ENCODE results near the gene TMEM87B.
A peak's percentile ranks its signal among the peaks of the same experiment; 100 is the strongest.

TMEM87B gene

DNA sequence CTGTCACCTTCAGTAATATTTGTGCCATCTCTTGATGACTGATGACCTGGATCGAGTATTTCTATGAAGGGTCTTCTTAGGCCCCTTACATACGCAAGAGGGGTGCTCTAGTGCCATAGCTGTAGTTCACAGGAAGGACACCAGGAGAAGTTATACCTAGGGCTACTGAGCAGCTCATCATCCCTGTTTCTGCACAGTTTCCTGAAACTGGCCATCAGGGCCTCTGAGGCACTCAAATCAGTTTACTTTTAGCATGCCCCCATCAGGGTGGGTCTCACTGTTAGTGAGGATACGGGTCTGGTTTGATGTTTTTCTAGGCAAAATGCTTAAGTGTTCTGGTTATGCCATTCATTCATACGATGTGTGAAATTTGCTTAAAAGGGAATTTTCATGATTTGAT is 63.1 kb downstream of the TMEM87B start:
- peak; percentile 18 for TF ChIP-seq CTCF (conservative IDR thresholded peaks at IDR 0.05; ENCODE audit: low read length)
- H3K4me3 ChIP-seq (ENCODE audit: low read length), result no peak overlapping the region
- DNase-seq (ENCODE audit: low read depth), result no peak

DNA sequence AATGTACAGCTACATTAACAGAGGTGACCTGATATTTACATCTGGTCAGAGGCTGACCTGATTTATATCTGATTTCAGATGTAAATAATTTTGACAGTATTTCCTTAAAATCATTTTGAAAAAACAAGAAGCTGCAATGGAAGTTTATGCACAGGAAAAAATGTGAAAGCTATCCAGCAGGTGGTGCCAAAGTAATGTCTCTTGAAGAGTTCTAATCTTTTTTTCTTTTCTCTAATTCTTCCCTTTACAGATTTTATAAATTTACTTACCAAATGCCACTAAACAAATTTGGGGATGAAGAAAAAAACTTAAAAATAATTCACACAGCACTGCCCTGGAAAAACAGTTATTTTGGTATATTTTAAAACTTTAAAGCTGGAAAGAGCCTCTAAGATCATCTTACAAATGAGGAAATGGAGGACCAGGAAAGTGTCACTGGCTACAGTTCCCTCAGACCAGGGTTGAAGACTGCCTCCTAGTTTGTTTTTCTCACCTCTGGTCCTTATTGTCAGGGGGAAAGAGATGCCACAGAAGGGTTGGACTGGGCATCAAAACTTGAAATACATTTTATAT is 66.7 kb downstream of the TMEM87B start:
- no peak overlapping the region for H3K4me3 ChIP-seq (ENCODE audit: low read length)
- peak; percentile 57 for DNase-seq (ENCODE audit: low read depth)
- TF ChIP-seq CTCF (conservative IDR thresholded peaks at IDR 0.05; ENCODE audit: low read length), result peak; percentile 74

- no peak for TF ChIP-seq CTCF (conservative IDR thresholded peaks at IDR 0.05; ENCODE audit: low read length)
- H3K4me3 ChIP-seq (ENCODE audit: low read length), result no peak overlapping the region
- no peak for DNase-seq (ENCODE audit: low read depth)
These were observed 74.0 kb downstream of the TMEM87B start for GRCh38 chr2:112129060-112129459.

DNA sequence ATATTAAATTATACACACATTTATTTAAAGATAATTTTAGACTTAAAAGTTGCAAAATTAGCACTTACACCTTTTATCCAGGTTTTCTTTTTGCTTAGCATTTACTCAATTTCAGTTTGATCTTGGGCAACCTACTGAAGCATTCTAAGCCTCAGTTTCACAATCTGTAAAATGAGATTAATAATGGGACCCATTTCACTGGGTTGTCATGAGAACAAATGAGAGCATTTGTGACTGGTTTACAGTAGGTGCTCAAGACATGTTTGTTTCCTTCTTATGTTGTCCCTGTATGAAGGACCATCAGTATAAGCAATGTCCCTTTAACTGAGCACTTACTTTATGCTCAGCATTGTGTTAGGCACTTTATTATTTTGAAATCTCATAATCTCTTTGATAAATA is 78.3 kb downstream of the TMEM87B start:
- no peak for TF ChIP-seq CTCF (conservative IDR thresholded peaks at IDR 0.05; ENCODE audit: low read length)
- no peak for DNase-seq (ENCODE audit: low read depth)
- H3K4me3 ChIP-seq (ENCODE audit: low read length), result no peak overlapping the region

GRCh38 chr2:112134120-112134519 is 79.1 kb downstream of the TMEM87B start:
- no peak for TF ChIP-seq CTCF (conservative IDR thresholded peaks at IDR 0.05; ENCODE audit: low read length)
- DNase-seq (ENCODE audit: low read depth), result no peak
- H3K4me3 ChIP-seq (ENCODE audit: low read length), result no peak overlapping the region

GRCh38 chr2:112136096-112136495 is 81.0 kb downstream of the TMEM87B start:
- no peak overlapping the region for H3K4me3 ChIP-seq (ENCODE audit: low read length)
- no peak for TF ChIP-seq CTCF (conservative IDR thresholded peaks at IDR 0.05; ENCODE audit: low read length)
- no peak for DNase-seq (ENCODE audit: low read depth)

GRCh38 chr2:112137516-112138158 is 82.6 kb downstream of the TMEM87B start:
- peak; percentile 39 for DNase-seq (ENCODE audit: low read depth)
- no peak for TF ChIP-seq CTCF (conservative IDR thresholded peaks at IDR 0.05; ENCODE audit: low read length)
- H3K4me3 ChIP-seq (ENCODE audit: low read length), result peak overlapping the region; percentile 69
